Keratinocyte (primary cell): ENCODE results near the gene PLGRKT.

Experiments used
- CTCF ChIP-seq, 3 experiments: IDR thresholded peaks in 1 of 3; conservative IDR thresholded peaks in 1 of 3; optimal IDR thresholded peaks in 1 of 3; 2 replicates in 2 of 3; 3 replicates in 1 of 3; pipeline versions ENCODE3 to v1.5.1; 2011; ENCODE audit warnings: low read length in 3 of 3, mild to moderate bottlenecking in 3 of 3, moderate library complexity in 2 of 3, control low read depth in 1 of 3, inconsistent platforms in 1 of 3; ENCODE audit not compliant: insufficient read depth in 2 of 3; ENCODE audit errors: extremely low read depth in 1 of 3
- EZH2 ChIP-seq: IDR thresholded peaks from one replicate; pipeline ENCODE4 v1.6.1; 2012; ENCODE audit warnings: inconsistent platforms, mild to moderate bottlenecking, low read length, moderate library complexity

DNA sequence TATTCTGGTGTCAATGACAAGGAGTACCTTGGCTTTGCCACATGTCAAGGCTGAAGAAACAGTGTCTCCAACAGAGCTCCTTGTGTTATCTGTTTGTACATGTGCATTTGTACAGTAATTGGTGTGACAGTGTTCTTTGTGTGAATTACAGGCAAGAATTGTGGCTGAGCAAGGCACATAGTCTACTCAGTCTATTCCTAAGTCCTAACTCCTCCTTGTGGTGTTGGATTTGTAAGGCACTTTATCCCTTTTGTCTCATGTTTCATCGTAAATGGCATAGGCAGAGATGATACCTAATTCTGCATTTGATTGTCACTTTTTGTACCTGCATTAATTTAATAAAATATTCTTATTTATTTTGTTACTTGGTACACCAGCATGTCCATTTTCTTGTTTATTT is 32.4 kb upstream of the PLGRKT start:
- no peak for TF ChIP-seq CTCF (optimal IDR thresholded peaks at IDR 0.05 in 1 of 3, IDR thresholded peaks at IDR 0.05 in 1 of 3, conservative IDR thresholded peaks at IDR 0.05 in 1 of 3; ENCODE audit: extremely low read depth in 1 of 3, insufficient read depth in 2 of 3, low read length in 3 of 3)
- TF ChIP-seq EZH2: no peak
